ENCODE data around the gene EIF2A. TPM values are rescaled to one million over a fixed set of nuclear protein-coding genes. Genes with fewer than 3 reads are reported as not detected.
"Not testable (repeated sequence)": the region's sequence is repeated elsewhere in the genome, so short reads cannot be mapped to it uniquely, and the experiment has no call there.

Gene EIF2A
- polyA plus RNA-seq (2013, experiment 1 of 4) = 78.4 TPM
- polyA plus RNA-seq (2013, experiment 2 of 4) = 73.7 TPM
- polyA plus RNA-seq (2013, experiment 3 of 4) = 78.4 TPM
- 82.0 TPM for polyA plus RNA-seq (2013, experiment 4 of 4)

DNA sequence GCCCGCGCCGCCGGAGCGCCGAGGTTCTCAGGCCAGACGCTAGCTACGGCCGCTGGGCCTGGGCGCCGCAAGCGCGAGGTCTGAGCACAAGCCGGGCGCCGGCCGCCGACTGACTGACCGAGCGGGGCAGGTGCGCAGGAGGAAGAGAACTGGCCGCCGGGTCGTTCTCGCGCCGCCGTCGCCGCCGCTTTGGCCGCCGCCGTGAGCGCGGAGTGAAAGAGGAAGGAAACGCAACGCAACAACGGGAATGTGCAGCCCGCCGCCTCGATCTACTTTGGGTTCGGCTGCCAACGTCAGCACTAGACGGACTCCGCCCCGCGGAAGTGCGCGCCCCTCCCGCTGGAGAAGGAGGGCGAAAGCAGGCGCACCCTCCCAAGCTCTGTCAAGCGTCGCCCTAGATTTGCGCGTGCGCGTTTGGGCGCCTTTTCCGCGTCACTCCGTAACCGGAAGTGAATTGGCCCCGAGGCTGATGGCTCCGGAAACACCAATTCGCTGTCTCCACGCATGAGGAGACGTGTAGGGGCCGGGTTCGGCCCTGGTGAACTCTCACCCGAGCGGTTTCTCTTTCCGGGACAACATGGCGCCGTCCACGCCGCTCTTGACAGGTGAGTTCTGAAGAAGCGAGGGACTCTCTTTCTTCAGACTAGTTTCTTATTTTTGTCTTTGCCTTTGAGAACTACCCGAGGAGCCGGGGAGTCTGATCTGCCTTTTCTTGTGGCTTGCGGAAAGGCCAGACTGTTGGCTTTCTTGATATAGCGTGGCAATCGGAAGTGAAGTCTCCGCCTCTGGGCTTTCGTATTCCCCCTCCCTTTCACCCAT, at the start of gene EIF2A, which contains the start of gene SERP1:
TSS of gene EIF2A (plus strand) at position 562 of the 819 bp plus-strand sequence. CDS start at position 578, 16 bp downstream.
TSS of gene SERP1 (minus strand) at position 271 of the 819 bp plus-strand sequence. CDS start 361 bp downstream, outside the sequence.
- Histone ChIP-seq H3K27me3 (ENCODE audit: control insufficient read depth, insufficient read depth, low read length, poor library complexity, severe bottlenecking) (no peaks in the 10 kb centered on the region), H3K4me3 (ENCODE audit: insufficient read depth, low read depth, low read length) (peak within 1 kb of the TSS; percentile 96), H3K9me3 (ENCODE audit: control insufficient read depth, low read length) (no peaks in the 10 kb centered on the region), H3K27ac (ENCODE audit: insufficient read depth, low read depth, low read length, poor library complexity, severe bottlenecking) (peak within 1 kb of the TSS; percentile 92), H3K36me3 (ENCODE audit: control insufficient read depth, insufficient read depth, low read length) (peaks cover 4% of the 10 kb centered on the region), H3K4me1 (ENCODE audit: control insufficient read depth, insufficient read depth, low read length) (peaks cover 6% of the 10 kb centered on the region)
- WGBS, 2 experiments = 0% methylated on average over 84 to 85 of the region's 86 CpGs

DNA sequence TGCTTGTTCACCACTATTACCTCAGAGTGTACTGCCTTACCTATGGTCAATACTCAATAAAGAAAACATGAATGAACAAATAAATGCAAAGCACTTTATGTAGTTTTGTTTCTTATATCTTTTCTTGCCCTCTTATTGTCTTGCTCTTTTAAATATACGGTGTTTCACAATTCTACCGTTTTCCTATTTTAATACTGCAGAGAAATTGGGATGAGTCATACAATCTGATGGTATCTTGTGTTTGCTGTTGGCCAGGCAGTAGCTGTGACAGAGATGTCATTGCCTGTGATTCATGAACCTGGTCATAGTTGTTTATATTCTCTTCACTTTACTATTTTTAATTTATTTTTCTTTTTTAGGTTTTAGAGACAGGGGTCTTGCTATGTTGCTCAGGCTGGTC, 48.6 kb upstream of the EIF2A start:
- Histone ChIP-seq H3K4me1 (ENCODE audit: control insufficient read depth, insufficient read depth, low read length) (no peaks in the 10 kb centered on the region), H3K27me3 (ENCODE audit: control insufficient read depth, insufficient read depth, low read length, poor library complexity, severe bottlenecking) (no peaks in the 10 kb centered on the region), H3K27ac (ENCODE audit: insufficient read depth, low read depth, low read length, poor library complexity, severe bottlenecking) (no peak overlapping the region), H3K36me3 (ENCODE audit: control insufficient read depth, insufficient read depth, low read length) (no peaks in the 10 kb centered on the region), H3K9me3 (ENCODE audit: control insufficient read depth, low read length) (no peaks in the 10 kb centered on the region), H3K4me3 (ENCODE audit: insufficient read depth, low read depth, low read length) (no peak overlapping the region)
- WGBS, 2 experiments = 91% methylated on average over 2 of the region's 2 CpGs; no CpG with 5 or more reads in 1 of the 2 experiments

DNA sequence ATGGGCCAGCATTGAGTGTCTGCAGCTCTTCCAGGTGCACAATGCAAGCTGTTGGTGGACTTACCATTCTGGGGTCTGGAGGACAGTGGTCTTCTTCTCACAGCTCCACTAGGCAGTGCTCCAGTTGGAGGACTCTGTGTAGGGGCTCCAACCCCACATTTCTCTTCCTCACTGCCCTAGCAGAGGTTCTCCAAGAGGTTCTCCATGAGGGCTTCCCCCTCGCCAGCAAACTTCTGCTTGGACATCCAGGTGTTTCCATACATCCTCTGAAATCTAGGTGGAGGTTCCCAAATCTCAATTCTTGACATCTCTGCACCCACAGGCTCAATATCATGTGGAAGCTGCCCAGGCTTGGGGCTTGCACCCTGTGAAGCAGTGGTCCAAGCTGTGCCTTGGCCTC, 45.6 kb upstream of the EIF2A start:
- H3K36me3 ChIP-seq (ENCODE audit: control insufficient read depth, insufficient read depth, low read length); H3K4me1 ChIP-seq (ENCODE audit: control insufficient read depth, insufficient read depth, low read length); H3K4me3 ChIP-seq (ENCODE audit: insufficient read depth, low read depth, low read length); H3K27ac ChIP-seq (ENCODE audit: insufficient read depth, low read depth, low read length, poor library complexity, severe bottlenecking); H3K9me3 ChIP-seq (ENCODE audit: control insufficient read depth, low read length); H3K27me3 ChIP-seq (ENCODE audit: control insufficient read depth, insufficient read depth, low read length, poor library complexity, severe bottlenecking): not testable (repeated sequence)
- 95 to 97% methylated on average over 1 of the region's 1 CpG for WGBS, 2 experiments

DNA sequence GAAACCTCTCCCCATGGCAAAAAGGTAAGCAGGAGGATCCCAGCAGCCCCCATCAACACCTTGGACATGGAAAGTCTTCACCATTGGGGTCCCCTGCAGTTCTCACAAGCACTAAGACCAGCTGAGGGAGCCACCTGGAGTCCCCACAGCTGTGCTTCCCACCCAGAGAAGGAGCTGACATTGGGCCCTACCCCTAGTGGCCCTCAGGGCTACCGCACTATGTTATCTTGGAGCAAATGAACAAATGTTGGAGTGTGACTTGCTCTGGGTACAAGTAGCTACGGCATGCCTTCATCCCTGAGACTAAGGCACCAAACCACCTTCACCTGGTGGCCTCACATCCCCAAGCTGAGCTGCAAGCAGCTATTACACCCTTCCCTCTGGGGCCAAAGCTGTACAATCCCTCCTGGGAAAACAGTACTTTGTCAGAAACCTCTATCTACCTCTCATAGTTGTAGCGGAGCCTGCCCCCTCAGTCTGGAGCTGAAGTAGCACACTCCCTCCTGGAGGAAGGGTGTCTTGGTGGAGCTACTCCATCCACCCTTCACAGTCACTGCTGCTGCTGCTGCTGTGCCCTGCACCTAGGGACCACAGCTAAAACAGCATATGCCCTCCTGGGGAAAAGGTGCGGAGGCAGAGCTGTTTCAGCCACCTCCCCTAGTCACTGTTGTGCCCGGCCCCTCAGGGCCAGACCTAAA, 43.0 kb upstream of the EIF2A start:
- Histone ChIP-seq H3K9me3 (ENCODE audit: control insufficient read depth, low read length) (no peaks in the 10 kb centered on the region), H3K4me3 (ENCODE audit: insufficient read depth, low read depth, low read length) (no peak overlapping the region), H3K4me1 (ENCODE audit: control insufficient read depth, insufficient read depth, low read length) (no peaks in the 10 kb centered on the region), H3K36me3 (ENCODE audit: control insufficient read depth, insufficient read depth, low read length) (no peaks in the 10 kb centered on the region), H3K27me3 (ENCODE audit: control insufficient read depth, insufficient read depth, low read length, poor library complexity, severe bottlenecking) (no peaks in the 10 kb centered on the region), H3K27ac (ENCODE audit: insufficient read depth, low read depth, low read length, poor library complexity, severe bottlenecking) (no peak overlapping the region)
- 91 to 94% methylated on average over 5 of the region's 5 CpGs for WGBS, 2 experiments

DNA sequence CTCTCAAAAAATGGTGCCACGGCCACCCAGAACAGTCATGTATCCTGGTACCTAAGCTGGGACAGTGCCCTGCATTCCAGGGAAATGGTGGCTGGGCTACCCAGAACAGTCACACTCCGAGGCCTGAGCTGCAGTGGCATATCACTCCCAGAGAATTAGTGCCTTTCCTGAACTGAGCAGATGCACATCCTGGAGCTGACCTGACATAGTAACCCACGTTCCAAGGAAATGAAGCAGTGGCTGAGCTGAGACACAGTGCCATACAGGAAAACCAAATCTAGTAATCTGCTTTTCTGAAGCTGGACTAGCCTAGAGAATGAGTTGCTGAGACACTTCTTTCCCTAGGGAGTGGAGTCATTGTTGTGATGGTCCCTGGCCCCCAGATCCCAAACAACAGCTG, 42.1 kb upstream of the EIF2A start:
- H3K4me1 ChIP-seq (ENCODE audit: control insufficient read depth, insufficient read depth, low read length) = no peaks in the 10 kb centered on the region
- no peak overlapping the region for H3K27ac ChIP-seq (ENCODE audit: insufficient read depth, low read depth, low read length, poor library complexity, severe bottlenecking)
- H3K27me3 ChIP-seq (ENCODE audit: control insufficient read depth, insufficient read depth, low read length, poor library complexity, severe bottlenecking) = no peaks in the 10 kb centered on the region
- H3K36me3 ChIP-seq (ENCODE audit: control insufficient read depth, insufficient read depth, low read length) = no peaks in the 10 kb centered on the region
- H3K4me3 ChIP-seq (ENCODE audit: insufficient read depth, low read depth, low read length) = no peak overlapping the region
- no peaks in the 10 kb centered on the region for H3K9me3 ChIP-seq (ENCODE audit: control insufficient read depth, low read length)
- 91 to 93% methylated on average over 3 of the region's 3 CpGs for WGBS, 2 experiments

DNA sequence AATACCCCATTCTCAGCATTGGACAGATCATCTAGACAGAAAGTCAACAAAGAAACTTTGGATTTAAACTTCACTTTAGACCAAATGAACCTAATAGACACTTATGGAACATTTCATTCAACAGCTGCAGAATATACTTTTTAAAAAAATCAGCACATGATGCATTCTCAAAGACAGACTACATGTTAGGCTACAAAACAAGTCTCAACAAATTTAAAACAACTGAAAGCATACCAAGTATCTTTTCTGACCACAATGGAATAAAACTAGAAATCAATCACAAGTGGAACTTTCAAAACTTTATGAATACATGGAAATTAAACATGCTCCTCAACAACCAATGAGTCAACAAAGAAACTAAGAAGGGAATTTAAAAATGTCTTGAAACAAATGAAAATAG, 38.2 kb upstream of the EIF2A start:
- H3K27me3 ChIP-seq (ENCODE audit: control insufficient read depth, insufficient read depth, low read length, poor library complexity, severe bottlenecking) = no peaks in the 10 kb centered on the region

DNA sequence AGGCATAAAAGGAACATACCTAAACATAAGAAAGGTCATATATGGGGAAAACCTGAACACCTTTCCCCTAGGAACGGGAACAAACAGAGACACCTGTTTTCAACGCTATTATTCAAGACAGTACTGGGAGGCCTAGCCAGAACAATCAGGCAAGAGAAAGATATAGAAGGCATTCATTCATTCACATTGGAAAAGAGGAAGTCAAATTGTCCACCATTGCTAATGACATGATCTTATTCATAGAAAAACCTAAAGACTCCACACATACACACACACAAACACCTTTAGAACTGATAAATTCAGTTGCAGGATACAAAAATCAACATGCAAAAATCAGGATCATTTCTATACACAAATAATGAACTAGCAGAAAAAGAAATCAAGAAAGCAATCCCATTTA, 36.8 kb upstream of the EIF2A start:
- no peaks in the 10 kb centered on the region for H3K36me3 ChIP-seq (ENCODE audit: control insufficient read depth, insufficient read depth, low read length)
- WGBS, 2 experiments = 83 to 86% methylated on average over 2 of the region's 2 CpGs
- no peaks in the 10 kb centered on the region for H3K9me3 ChIP-seq (ENCODE audit: control insufficient read depth, low read length)
- no peaks in the 10 kb centered on the region for H3K27me3 ChIP-seq (ENCODE audit: control insufficient read depth, insufficient read depth, low read length, poor library complexity, severe bottlenecking)
- H3K4me3 ChIP-seq (ENCODE audit: insufficient read depth, low read depth, low read length) = no peak overlapping the region
- H3K4me1 ChIP-seq (ENCODE audit: control insufficient read depth, insufficient read depth, low read length) = no peaks in the 10 kb centered on the region
- no peak overlapping the region for H3K27ac ChIP-seq (ENCODE audit: insufficient read depth, low read depth, low read length, poor library complexity, severe bottlenecking)

More for the DNA sequence above, 38.2 kb upstream of the EIF2A start:
- Histone ChIP-seq H3K27ac (ENCODE audit: insufficient read depth, low read depth, low read length, poor library complexity, severe bottlenecking) (no peak overlapping the region), H3K36me3 (ENCODE audit: control insufficient read depth, insufficient read depth, low read length) (no peaks in the 10 kb centered on the region), H3K4me1 (ENCODE audit: control insufficient read depth, insufficient read depth, low read length) (no peaks in the 10 kb centered on the region), H3K4me3 (ENCODE audit: insufficient read depth, low read depth, low read length) (no peak overlapping the region), H3K9me3 (ENCODE audit: control insufficient read depth, low read length) (no peaks in the 10 kb centered on the region)

DNA sequence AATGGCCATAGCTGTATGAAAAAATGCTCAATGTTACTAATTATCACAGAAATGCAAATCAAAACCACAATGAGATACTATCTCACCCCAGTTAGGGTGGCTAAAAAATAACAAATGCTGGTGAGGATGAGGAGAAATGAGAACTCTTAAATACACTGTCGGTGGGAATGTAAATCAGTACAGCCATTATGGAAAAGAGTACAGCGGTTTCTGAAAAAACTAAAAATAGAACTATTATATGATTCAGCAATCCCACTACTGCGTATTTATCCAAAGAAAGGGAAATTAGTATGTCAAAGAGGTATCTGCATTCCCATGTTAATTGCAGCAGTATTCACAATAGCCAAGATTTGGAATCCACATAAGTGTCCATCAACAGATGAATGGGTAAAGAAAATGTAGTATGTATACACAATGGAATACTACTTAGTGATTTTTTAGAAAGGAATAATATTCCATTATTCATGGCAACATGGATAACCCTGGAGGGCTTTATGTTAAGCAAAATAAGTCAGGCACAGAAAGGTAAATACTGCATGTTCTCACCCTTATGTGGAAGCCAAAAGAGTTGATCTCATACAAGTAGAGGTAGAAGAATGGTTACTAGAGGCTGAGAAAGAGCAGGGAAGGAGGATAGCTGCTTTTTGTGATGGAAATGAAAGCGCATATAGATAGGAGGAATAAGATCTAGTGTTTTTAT, 35.3 kb upstream of the EIF2A start:
- Histone ChIP-seq H3K4me3 (ENCODE audit: insufficient read depth, low read depth, low read length) (no peak overlapping the region), H3K4me1 (ENCODE audit: control insufficient read depth, insufficient read depth, low read length) (no peaks in the 10 kb centered on the region), H3K36me3 (ENCODE audit: control insufficient read depth, insufficient read depth, low read length) (no peaks in the 10 kb centered on the region), H3K27ac (ENCODE audit: insufficient read depth, low read depth, low read length, poor library complexity, severe bottlenecking) (no peak overlapping the region), H3K9me3 (ENCODE audit: control insufficient read depth, low read length) (no peaks in the 10 kb centered on the region), H3K27me3 (ENCODE audit: control insufficient read depth, insufficient read depth, low read length, poor library complexity, severe bottlenecking) (no peaks in the 10 kb centered on the region)
- WGBS, 2 experiments = 81% methylated on average over 4 of the region's 4 CpGs; no CpG with 5 or more reads in 1 of the 2 experiments

DNA sequence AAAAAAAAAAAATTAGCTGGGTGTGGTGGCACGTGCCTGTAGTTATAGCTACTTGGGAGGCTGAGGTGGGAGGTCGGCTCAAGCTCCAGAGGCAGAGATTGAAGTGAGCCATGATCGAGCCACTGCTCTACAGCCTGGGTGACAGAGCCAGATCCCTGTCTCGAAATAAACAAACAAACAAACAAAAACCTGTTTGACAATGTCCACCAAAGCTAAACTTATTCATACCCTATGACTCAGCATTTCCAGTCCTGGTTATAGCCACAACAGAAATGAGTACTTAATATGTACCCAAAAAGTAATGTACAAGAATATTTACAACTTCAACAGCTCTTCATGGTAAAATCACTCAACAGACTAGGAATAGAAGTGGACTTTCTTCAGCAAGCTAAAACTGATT, 31.4 kb upstream of the EIF2A start:
- WGBS, 2 experiments = 91 to 93% methylated on average over 4 of the region's 4 CpGs
- no peak overlapping the region for H3K27ac ChIP-seq (ENCODE audit: insufficient read depth, low read depth, low read length, poor library complexity, severe bottlenecking)
- H3K9me3 ChIP-seq (ENCODE audit: control insufficient read depth, low read length) = no peaks in the 10 kb centered on the region
- no peaks in the 10 kb centered on the region for H3K36me3 ChIP-seq (ENCODE audit: control insufficient read depth, insufficient read depth, low read length)
- no peak overlapping the region for H3K4me3 ChIP-seq (ENCODE audit: insufficient read depth, low read depth, low read length)
- no peaks in the 10 kb centered on the region for H3K27me3 ChIP-seq (ENCODE audit: control insufficient read depth, insufficient read depth, low read length, poor library complexity, severe bottlenecking)
- no peaks in the 10 kb centered on the region for H3K4me1 ChIP-seq (ENCODE audit: control insufficient read depth, insufficient read depth, low read length)

DNA sequence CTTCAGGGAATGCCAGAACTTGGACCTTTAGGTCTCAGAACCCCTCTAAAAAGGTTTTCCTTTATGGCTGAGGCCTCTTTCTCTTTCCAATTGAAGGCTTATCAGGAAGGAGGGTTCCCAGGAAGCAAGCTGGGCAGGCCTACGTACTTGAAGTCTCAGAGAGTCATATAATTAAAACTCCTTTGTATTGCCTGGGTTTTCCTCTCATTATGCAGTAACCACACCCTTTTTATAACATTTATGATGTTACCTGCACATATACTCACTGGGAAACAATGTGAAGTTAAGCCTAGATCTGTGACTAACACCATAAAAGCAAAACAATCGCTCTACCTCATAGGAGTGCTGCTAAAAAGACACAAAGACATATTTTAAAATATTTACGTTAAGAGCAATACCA, 27.6 kb upstream of the EIF2A start:
- WGBS, 2 experiments = 82 to 94% methylated on average over 3 of the region's 3 CpGs
- Histone ChIP-seq H3K27ac (ENCODE audit: insufficient read depth, low read depth, low read length, poor library complexity, severe bottlenecking) (no peak overlapping the region), H3K36me3 (ENCODE audit: control insufficient read depth, insufficient read depth, low read length) (no peaks in the 10 kb centered on the region), H3K4me3 (ENCODE audit: insufficient read depth, low read depth, low read length) (no peak overlapping the region), H3K27me3 (ENCODE audit: control insufficient read depth, insufficient read depth, low read length, poor library complexity, severe bottlenecking) (no peaks in the 10 kb centered on the region), H3K4me1 (ENCODE audit: control insufficient read depth, insufficient read depth, low read length) (no peaks in the 10 kb centered on the region), H3K9me3 (ENCODE audit: control insufficient read depth, low read length) (no peaks in the 10 kb centered on the region)
